MCF 10A (cell line): ENCODE results near the gene PATJ. TPM values are rescaled to one million over a fixed set of nuclear protein-coding genes. Genes with fewer than 3 reads are reported as not detected.
A peak's percentile ranks its signal among the peaks of the same experiment; 100 is the strongest.
"Not testable (repeated sequence)": the region's sequence is repeated elsewhere in the genome, so short reads cannot be mapped to it uniquely, and the experiment has no call there.

ENCODE experiments used
- BruUV-seq: library from RNA; stranded (reverse); fragments of 400-500 nt; replicated peaks from 2 replicates; lab custom pipeline; 2021; lab: Mats Ljungman, UMichigan
- CTCF ChIA-PET: fragments of 300-600 bp; sonication (Branson Sonifier 250); formaldehyde crosslinking; extraction: SDS; loops from one replicate; lab custom pipeline; 2021; ENCODE audit warnings: antibody characterized with exemption, inconsistent platforms; lab: Yijun Ruan, JAX
- POLR2A ChIA-PET: fragments of 300-600, 350-650 bp; sonication (Branson Sonifier 250); formaldehyde crosslinking; extraction: SDS; loops from one replicate; lab custom pipeline; 2020; ENCODE audit warnings: antibody characterized with exemption, inconsistent platforms; lab: Yijun Ruan, JAX
- DNase-seq: peaks from one replicate; pipeline ENCODE4 v3.0.0-alpha.2; 2018; ENCODE audit not compliant: unreplicated experiment
- H3K27ac Mint-ChIP-seq: one replicate; pipeline ENCODE4 v1.8.0; 2022; ENCODE audit warnings: mild to moderate bottlenecking, low read depth, mixed read lengths; ENCODE audit not compliant: unreplicated experiment
- H3K27me3 Mint-ChIP-seq: one replicate; pipeline ENCODE4 v1.8.0; 2022; ENCODE audit warnings: mixed read lengths; ENCODE audit not compliant: insufficient read depth, unreplicated experiment
- H3K36me3 Mint-ChIP-seq: one replicate; pipeline ENCODE4 v1.8.0; 2022; ENCODE audit warnings: mild to moderate bottlenecking, moderate library complexity, mixed read lengths; ENCODE audit not compliant: insufficient read depth, unreplicated experiment
- H3K4me1 Mint-ChIP-seq: one replicate; pipeline ENCODE4 v1.8.0; 2022; ENCODE audit warnings: mixed read lengths; ENCODE audit not compliant: insufficient read depth, unreplicated experiment
- H3K4me3 Mint-ChIP-seq: one replicate; pipeline ENCODE4 v1.8.0; 2022; ENCODE audit warnings: mild to moderate bottlenecking, moderate library complexity, mixed read lengths; ENCODE audit not compliant: unreplicated experiment
- H3K9me3 Mint-ChIP-seq: one replicate; pipeline ENCODE4 v1.8.0; 2022; ENCODE audit warnings: mixed read lengths; ENCODE audit not compliant: unreplicated experiment
- CTCF ChIP-seq: fragments of 200-600 bp; IDR thresholded peaks from one replicate; pipeline ENCODE4 v1.8.0; 2022; ENCODE audit warnings: antibody characterized with exemption, mild to moderate bottlenecking; ENCODE audit not compliant: unreplicated experiment
- intact Hi-C: fragments of 100-400 bp; cut with micrococcal nuclease; formaldehyde crosslinking; loops from 2 replicates; pipeline ENCODE4 v1.14.1; 2022
- total RNA-seq: library from RNA; stranded (reverse); gene quantifications from 2 replicates; pipeline ENCODE4 v1.2.3, GENCODE V29; 2022

PATJ gene
- total RNA-seq, 1 experiment from 2014 or later: 28.7 TPM

DNA sequence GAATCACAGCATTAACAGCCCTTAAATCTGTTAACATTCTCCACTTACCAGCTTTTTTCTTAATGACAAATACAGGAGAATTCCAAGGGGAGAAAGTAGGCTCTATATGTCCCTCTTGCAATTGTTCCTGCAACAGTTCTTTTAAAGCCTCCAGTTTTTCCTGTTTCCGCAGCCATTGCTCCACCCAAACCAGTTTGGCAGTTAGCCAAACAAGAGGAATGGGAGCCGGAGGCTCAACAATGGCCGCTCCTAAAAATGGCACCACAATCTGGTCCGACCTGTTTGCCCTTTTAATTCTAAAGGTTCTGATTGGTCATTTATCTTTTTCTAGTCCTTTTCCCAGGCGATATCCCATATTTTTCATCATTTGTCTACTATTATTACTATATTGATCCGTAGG, 438.4 kb downstream of the PATJ start:
- H3K27ac Mint-ChIP-seq: no peak overlapping the region
- no peaks in the 10 kb centered on the region for H3K36me3 Mint-ChIP-seq
- ChIA-PET CTCF (interaction anchor here (0.6 to 0.8 kb wide), 2 partner anchors 256 to 573 kb away, joined by 3 to 4 read pairs; no protein-coding TSS in a partner anchor), POLR2A (no interaction called here)
- no peaks in the 10 kb centered on the region for H3K27me3 Mint-ChIP-seq
- peak; percentile 42 for DNase-seq
- H3K9me3 Mint-ChIP-seq: no peaks in the 10 kb centered on the region
- BruUV-seq: no TSS peak
- TF ChIP-seq CTCF: no peak
- intact Hi-C loops: no loop called here
- no peaks in the 10 kb centered on the region for H3K4me1 Mint-ChIP-seq
- H3K4me3 Mint-ChIP-seq: no peak overlapping the region

- no peaks in the 10 kb centered on the region for H3K4me1 Mint-ChIP-seq
- CTCF ChIA-PET: interaction anchor here (0.6 to 3.7 kb wide), 2 partner anchors 226 to 572 kb away, joined by 3 to 27 read pairs; no protein-coding TSS in a partner anchor
- no TSS peak for BruUV-seq
Observed at GRCh38 chr1:62181532-62181931, 439.3 kb downstream of the PATJ start.

DNA sequence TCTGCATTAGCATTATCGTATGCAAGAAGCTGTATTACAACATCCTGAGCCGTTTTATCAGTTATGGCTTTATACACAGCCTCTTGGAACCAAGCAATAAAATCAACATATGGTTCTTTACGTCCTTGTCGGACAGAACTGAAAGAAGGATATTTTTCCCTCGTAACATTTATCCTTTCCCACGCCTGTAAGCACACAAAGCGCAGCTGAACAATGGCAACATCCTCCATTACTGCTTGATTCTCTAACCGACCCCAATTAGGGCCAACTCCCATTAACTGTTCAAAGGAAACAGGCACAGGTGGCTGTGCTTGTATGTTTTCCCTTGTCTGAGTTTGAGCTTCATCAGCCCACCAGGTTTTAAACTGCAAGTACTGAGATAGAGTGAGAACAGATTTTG, 439.9 kb downstream of the PATJ start:
- H3K27ac Mint-ChIP-seq, H3K4me1 Mint-ChIP-seq, H3K36me3 Mint-ChIP-seq, DNase-seq, H3K4me3 Mint-ChIP-seq, H3K27me3 Mint-ChIP-seq, BruUV-seq, intact Hi-C loops, H3K9me3 Mint-ChIP-seq: not testable (repeated sequence)
- ChIA-PET CTCF (interaction anchor here (3.7 kb wide), 1 partner anchor 225 kb away, joined by 27 read pairs; no protein-coding TSS in a partner anchor), POLR2A (interaction anchor here (1.2 to 1.7 kb wide), 2 partner anchors 17 to 48 kb away, joined by 3 read pairs; no protein-coding TSS in a partner anchor)

More at GRCh38 chr1:62181532-62181931, 439.3 kb downstream of the PATJ start:
- TF ChIP-seq CTCF: no peak
- no peak overlapping the region for H3K27ac Mint-ChIP-seq
- no peaks in the 10 kb centered on the region for H3K9me3 Mint-ChIP-seq
- intact Hi-C loops: no loop called here
- H3K4me3 Mint-ChIP-seq: no peak overlapping the region
- DNase-seq: no peak
- H3K36me3 Mint-ChIP-seq: no peaks in the 10 kb centered on the region
- POLR2A ChIA-PET: interaction anchor here (1.7 kb wide), 1 partner anchor 48 kb away, joined by 3 read pairs; no protein-coding TSS in a partner anchor
- no peaks in the 10 kb centered on the region for H3K27me3 Mint-ChIP-seq

GRCh38 chr1:62183164-62184020, 441.1 kb downstream of the PATJ start:
- H3K9me3 Mint-ChIP-seq, H3K27me3 Mint-ChIP-seq, H3K4me3 Mint-ChIP-seq, DNase-seq, H3K4me1 Mint-ChIP-seq, intact Hi-C loops, H3K27ac Mint-ChIP-seq, H3K36me3 Mint-ChIP-seq, BruUV-seq: not testable (repeated sequence)
- POLR2A ChIA-PET: interaction anchor here (0.6 to 1.7 kb wide), 3 partner anchors 15 to 226 kb away, joined by 3 read pairs; no protein-coding TSS in a partner anchor
- CTCF ChIA-PET: interaction anchor here (0.9 to 3.7 kb wide), 4 partner anchors 61 to 232 kb away, joined by 3 to 27 read pairs (median 4); no protein-coding TSS in a partner anchor

- no peak overlapping the region for H3K4me3 Mint-ChIP-seq
- H3K4me1 Mint-ChIP-seq: no peaks in the 10 kb centered on the region
- H3K36me3 Mint-ChIP-seq: no peaks in the 10 kb centered on the region
- TF ChIP-seq CTCF: no peak
- ChIA-PET CTCF (interaction anchor here (0.6 to 3.7 kb wide), 9 partner anchors 9 to 1757 kb away, joined by 3 to 27 read pairs (median 4); no protein-coding TSS in a partner anchor), POLR2A (no interaction called here)
- H3K27ac Mint-ChIP-seq: no peak overlapping the region
- no peaks in the 10 kb centered on the region for H3K9me3 Mint-ChIP-seq
- H3K27me3 Mint-ChIP-seq: no peaks in the 10 kb centered on the region
- DNase-seq: no peak
- no TSS peak for BruUV-seq
- intact Hi-C loops: no loop called here
Observed at GRCh38 chr1:62184336-62184735, 442.1 kb downstream of the PATJ start.

GRCh38 chr1:62185233-62185632, 443.0 kb downstream of the PATJ start:
- H3K4me3 Mint-ChIP-seq, H3K9me3 Mint-ChIP-seq, H3K4me1 Mint-ChIP-seq, BruUV-seq, intact Hi-C loops, H3K27me3 Mint-ChIP-seq, H3K36me3 Mint-ChIP-seq, H3K27ac Mint-ChIP-seq, POLR2A ChIA-PET: not testable (repeated sequence)
- DNase-seq: peak; percentile 30
- CTCF ChIA-PET: interaction anchor here (1.1 to 3.7 kb wide), 5 partner anchors 10 to 222 kb away, joined by 3 to 27 read pairs (median 7); no protein-coding TSS in a partner anchor
